Measurements from ENCODE around the gene DIPK1B.

The DIPK1B gene

DNA sequence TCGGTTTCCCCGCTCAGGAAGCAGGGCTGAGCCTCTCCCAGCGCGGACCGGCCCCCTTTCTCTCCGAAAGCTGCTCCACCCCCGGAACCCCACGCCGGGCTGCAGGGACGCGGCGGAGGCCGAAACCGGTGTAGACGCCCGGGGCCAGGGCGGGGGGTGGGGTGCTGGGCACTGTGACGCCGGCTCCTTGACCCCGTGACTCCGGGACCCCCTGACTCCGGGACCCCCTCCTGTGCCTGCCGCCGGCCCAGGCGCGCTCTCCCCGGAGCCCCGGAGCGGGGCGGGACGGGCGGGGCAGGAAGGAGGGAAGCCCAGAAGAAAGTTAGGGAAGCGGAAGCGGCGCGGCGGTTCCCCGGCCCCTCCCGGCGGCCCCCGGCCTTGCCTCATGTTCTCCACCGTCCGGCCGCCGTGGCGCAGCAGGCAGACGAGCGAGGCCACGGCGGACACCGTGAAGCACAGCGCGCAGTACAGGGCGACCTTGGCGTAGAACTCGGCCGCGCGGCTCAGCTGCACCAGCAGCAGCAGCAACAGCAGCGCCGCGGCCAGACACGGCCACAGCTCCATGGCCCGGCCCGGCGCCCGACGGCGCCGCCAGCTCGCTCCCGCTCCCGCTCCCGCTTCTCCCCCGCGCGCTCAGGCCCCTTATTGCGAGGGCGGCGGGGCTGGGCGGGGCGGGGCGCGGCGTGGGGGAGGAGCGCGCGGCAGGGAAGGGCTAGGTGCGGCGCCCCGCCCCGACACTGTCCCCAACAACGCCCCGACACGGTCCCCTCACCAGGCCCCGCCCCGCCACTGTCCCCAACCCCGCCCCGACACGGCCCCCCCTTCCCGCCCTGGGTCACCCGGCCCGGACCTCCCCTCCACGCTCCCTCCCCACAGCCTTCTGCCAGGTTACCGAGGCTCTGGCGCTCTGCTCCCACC lies 25.3 kb upstream of the DIPK1B start, which contains the start of gene AGPAT2:
AGPAT2 (minus strand) TSS at position 664 of the 918 bp plus-strand sequence; CDS start at position 564, 100 bp downstream.
- peak; percentile 80 for DNase-seq (ENCODE audit: low spot score)

DNA sequence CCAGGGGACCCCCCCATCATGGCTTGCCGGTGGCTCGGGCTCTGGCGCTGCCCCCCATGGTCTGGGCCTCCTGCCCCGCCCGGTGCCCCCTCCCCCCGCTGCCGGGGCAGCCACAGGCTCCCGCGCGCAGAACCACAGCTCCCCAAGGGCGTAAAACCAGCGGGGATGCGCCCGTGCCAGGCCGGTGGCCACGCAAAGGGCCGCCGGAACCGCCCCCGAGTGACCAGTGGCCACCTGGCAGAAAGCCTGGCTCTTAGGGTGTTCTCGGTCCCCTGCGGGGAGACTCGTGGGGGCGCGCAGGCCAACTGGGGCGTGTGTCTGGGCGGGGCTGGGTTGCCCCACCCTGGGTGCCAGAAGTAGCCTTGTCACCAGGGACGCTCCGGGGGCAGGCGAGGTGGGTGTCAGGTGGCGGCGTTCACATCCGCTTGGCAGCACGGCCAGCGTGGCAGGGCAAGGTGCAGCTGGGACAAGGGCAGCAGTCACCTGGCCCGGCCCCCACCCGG lies 24.6 kb upstream of the DIPK1B start:
- DNase-seq (ENCODE audit: low spot score), result no peak

DNA sequence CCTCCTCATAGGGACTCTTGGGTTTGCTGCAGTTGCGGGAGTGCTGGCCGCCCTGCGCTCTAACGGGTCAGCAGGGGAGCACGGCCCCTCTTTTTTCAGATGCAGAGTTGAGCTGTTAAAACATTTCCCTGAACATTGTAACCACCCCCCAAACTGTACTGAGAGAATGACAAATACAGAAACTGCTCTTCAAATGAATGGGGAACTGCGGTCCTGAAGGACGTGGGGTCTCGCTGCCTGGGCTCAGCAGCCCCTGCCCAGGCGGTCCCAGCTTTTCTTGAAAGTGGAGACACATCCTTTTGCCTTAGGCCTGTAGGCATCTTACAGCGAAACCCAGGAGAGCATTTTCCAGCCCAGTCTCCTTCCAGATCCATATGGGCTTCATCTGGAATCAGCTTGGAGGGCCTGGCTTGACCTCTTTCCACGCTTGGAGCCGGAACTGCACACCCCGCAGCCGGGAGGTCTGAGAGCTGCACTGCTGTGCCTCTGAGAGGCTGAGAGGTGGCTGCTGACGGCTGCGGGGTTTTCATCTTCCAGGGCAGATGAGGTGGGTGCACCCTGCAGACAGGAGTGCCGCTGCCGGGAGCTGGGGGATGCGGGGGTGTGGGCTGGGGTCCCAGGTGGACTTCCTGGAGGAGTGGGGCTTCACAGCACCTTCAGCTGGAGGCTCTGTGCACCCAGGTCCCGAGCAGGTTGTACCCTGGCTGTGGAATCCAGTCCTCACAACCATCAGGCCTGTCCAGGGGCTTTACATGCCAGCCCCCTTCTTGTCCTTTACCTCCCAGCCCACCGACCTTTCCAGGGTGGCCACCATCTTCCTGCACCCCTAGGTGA lies 23.9 kb upstream of the DIPK1B start:
- DNase-seq (ENCODE audit: low spot score), result no peak

DNA sequence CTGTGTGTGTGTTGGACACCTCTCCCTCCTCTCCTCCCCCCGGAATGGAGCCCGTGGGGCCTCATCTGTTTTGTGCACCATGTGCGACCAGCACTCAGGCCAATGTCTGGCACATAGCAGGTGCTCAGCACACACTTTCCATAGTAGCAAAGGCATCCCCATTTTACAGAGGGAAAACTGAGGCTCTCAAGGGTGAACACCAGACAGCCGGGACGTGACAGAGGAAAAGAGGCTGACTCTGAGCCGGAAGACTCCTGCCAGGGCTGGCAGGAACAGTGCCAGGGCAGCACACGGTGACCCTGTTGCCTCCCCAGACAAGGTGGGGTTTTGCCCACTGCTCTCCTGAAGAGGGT lies 23.3 kb upstream of the DIPK1B start:
- DNase-seq (ENCODE audit: low spot score), result no peak

DNA sequence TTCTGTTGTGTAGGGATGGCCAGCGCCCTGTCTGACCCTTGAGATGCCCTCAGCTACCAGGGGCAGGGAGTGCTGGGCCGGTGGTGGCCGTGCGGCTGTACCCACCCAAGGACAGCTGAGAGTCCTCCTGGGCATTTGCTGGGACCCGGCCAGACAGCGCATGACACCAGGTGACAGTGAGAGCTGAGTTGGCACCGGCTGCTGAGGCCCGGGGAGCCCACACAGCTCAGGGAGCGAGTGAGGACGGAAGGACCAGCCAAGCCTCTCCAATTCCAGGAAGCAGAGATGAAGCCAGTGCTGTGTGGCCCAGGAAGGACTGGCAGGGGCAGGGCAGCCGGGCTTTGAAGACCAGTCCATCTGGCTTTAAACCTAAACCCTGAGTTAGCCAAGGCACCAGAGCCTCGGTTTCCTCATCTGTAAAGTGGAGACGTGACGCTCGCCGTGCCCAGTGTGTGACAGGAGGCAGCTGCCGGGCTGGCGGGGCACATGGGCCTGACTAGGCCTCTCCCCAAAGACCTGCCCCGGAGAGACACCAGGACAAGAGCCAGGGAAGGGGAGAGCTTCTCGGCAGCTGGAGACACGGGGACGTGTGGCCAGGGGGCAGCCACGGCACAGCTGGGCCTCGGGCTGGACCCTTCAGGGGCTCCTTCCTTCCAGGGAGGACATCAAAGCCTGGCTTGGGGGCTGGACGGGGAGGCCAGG lies 22.1 kb upstream of the DIPK1B start:
- DNase-seq (ENCODE audit: low spot score), result no peak

DNA sequence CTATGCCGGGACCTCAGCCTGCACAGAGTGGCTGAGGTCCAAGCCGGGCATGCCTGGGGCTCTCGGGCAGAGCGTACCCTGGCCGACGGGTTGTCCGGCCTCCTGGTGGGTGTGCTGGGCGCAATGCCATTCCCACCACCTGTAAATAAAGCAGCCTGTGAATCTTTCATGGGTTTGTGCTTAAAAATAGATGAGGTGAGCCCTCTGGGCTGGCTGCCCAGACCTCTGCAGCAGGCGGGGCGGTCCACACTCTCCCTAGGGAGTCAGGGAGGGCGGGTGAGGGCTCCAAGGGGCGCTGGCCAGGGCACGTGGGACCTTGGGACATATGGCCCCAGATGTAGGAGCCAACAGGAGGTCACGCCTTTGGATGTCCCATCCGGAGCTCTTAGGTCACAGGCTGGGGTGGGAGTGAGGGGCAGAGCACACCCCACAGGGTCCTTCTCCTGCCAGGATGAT lies 21.5 kb upstream of the DIPK1B start:
- DNase-seq (ENCODE audit: low spot score), result no peak

DNA sequence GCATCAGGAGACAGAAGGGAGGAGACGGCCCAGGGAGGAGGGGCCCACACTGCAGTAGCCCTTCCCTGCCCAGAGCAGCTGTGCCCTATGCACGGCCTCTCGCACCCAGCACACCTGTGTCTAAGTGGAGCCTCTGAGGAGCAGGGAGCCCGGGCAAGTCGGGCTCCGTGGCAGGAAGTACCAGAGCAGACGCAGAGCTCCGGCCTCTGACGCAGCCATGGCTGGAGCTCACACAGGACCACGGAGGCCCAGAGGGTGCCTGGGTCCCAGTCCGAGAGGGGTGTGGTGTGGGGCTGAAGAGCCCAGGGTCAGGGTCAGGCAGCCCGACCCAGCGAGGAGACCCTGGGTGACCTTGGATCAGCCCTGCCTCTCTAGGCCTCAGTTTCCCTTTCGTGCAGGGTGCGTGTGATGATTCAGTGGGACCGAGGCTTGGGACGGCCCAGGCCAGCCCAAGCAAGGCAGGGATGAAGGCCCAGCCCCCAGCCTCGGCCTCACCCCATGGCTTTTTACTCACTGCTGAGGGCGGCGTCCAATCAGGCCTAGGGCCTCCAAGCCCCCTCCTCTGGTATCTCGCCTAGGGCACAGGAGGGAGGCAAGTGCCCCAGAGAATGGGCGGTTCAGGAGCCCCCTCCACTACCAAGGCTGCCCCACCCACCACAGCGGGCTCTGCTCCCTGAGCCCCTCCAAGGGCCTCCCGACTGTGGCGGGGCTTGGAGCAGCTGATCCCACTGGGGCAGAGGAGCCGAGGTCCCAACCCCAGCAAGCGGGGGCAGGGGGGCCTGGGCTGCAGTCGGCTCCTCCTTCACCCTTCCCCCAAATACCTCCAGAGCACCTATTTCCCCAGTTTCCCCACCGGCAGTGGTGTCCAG lies 20.8 kb upstream of the DIPK1B start:
- DNase-seq (ENCODE audit: low spot score), result no peak

DNA sequence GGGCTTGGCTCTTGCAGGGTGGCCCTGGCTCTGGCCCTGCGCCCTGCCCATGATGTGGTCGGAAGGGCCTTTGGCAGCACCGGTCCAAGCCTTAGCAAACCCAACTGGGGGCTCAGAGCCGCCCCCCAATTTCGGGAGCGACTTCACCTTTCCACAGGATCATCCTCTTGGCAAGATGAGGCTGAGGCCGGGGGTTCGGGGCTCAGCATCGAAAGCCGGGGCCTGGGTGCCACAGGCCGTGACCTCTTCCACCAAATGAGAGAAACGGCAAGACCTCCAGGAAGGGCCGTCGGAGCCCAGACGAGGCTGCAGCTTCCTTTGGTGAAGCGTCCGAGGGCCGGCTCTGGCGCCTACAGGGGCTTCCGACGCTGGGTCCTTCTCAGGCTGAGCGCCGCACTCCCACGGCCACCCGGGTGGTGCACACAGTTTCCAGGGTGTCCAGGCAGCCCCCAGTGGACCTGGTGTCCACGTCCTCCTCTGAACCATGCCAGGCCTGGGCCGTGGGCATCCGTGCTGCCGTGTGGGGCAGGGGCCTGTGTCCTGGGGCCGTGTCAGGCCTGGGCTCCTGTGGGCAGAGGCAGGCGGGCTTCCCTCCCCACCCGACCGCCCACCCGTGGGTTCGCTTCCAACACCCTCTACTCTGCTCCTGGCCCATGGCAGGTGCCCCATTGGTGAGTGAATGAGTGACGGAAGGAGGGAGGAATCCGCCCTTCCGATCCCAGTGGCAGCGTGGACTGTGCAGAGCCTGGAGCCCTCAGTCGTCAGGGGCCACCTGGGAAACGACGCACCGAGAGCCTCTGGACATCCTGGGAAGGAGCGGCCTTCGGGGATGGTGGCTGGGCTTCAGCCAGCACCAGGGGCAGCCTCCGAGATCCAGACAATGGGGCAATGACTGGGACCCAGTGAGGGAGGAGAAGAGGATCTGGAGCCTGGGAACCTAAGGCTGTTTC lies 19.9 kb upstream of the DIPK1B start:
- no peak for DNase-seq (ENCODE audit: low spot score)

DNA sequence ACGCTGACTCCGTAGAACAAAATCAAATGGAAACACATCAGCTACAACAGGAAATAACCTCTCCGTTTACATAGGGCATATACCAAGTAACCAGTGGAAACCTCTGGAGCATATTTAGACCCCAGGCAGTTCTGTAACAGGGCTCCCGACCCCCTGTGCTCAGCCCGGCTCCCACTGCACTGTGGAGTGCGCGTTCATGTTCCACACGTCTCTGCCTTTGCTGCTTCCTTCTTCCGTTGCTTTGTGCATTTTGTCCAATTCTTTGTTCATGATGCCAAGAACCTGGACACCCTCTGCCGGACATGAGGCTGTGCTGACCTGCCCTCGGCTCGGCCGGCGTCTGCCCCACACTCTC lies 19.3 kb upstream of the DIPK1B start:
- DNase-seq (ENCODE audit: low spot score), result no peak

DNA sequence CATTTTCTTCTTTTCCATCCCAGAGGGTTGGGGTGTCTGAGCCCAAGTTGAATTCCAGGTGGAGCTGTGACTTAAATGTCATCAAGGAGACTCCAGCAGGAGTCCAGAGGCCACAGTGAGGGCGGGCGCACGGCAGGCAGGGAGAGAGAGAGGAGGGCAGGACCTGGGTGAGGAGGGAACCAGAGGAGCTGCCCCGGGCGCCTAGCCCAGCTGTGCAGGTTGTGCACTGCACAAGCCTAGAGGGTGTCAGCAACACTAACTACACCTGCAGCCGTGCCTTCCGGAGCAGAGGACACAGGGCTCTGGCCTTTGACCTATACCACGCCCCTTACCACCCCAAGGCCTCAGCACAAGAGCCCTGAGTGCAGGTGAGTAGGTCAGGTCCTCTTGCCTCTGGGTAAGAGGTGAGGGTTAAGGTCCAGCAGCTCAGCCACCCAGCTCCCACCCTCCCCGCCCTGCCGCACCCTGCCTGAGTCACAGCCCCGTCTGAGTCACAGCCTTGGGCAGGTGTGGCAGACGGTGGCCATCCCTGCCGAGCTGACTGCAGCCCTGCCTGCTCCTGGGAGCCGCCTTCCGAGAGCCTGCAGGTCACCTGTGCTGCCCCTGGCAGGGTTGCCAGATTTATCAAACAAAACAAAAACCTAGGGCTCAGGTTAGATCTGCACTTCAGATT lies 18.7 kb upstream of the DIPK1B start:
- DNase-seq (ENCODE audit: low spot score), result peak; percentile 53

DNA sequence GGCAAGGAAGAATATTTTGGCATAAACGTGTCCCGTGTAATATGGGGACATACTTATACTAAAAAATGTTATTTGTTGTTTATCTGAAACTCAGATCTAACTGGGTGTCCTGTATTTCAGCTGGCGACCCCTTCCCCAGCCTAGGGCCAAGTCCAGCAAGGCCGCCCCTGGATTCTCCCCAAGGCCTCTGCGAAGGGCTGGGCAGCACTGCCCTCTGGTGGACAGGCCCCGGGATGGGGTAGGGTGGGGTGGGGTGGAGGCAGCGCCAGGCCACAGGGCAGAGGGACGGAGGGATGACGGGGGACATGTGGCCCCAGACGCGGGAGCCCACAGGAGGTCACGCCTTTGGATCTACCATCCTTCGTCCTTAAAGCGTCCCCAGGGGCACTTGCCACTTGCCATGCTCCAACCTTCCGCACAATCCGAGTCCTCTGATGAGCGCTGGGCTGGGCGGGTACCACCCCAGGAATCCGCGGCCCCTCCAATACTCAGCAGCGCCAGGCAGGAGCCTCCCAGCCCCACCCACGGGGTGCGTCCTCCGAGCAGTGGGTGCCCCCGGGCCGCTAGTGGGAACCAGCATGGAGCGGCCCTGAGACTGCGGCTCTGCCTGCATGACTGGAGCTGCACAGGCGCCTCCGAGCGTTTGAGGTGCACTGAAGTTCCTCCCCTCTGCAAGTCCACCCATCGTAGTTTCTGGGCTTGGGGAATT lies 18.1 kb upstream of the DIPK1B start:
- DNase-seq (ENCODE audit: low spot score), result peak; percentile 85

DNA sequence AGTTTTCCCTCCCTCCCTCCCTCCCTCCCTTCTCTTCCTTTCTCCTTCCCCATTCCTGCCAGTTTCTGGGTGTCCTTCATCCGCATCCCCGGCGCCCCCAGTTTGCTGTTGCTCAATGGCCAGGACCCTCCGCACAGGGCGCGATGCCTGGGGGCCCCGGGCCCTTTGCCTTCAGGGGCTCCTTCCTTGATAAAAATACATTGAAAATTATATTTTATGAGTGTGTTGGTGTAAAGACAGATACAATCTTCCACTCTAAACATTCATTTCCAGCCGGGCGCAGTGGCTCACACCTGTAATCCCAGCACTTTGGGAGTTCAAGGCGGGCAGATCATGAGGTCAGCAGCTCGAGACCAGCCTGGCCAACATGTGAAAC lies 17.5 kb upstream of the DIPK1B start:
- DNase-seq (ENCODE audit: low spot score), result no peak

DNA sequence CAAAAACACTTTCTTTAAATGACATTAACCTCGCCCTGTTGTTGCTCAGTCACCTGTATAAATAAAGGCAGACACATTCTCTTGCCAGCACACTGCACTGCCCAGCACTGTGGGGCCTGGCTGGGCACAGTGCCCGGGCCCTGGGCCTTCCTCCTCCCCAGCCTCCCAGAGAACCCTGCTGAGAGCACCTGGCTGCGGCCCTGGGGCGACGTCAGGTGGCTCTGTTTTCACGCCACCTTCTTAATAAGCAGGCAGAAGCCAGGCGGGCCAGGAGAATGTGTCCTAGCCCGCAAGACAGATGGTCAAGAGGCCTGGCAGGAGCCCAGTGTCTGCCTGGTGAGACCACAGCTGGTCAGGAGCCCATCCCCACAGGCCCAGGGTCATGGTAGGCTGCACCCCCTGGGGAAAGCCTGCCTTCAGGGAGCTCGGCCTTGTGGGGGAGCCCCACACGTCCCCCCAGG lies 16.9 kb upstream of the DIPK1B start:
- DNase-seq (ENCODE audit: low spot score), result no peak

DNA sequence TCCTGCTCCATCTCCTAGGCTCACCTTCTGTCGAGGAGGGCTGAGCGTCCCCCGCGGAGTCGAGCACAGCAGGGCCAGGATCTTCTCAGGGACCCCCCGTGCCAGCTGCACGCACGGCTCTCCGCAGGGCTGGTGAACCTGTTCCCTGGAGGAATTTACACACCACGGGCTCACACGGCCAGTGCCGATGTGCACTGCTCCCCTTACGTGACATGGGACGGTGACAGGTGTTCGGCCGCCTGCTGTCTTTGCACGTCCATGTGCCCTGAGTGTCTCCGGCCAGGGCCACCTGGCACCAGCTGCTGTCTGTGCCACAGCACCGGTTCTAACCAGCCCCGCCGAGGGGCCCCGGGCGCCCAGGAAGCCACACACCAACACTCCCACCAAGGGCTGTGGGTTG lies 16.4 kb upstream of the DIPK1B start:
- DNase-seq (ENCODE audit: low spot score), result no peak

DNA sequence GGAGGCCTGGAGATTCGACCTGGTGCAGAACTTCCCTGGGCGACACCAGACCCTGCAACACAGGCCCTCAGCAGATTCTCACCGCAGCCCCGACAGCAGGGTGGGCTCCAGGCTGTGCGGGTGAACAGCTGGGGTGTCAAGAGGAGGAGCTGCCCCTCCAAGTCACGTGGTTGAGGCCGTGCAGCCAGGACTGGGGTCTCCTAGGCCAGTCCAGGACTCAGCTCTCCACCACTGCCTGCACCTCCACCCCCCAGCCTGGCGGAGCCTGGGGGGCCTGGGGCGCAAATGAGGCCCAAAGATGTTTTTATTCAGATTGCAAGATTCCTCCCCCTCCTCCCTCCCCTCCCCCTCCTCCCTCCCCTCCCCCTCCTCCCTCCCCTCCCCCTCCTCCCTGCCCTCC lies 15.9 kb upstream of the DIPK1B start:
- no peak for DNase-seq (ENCODE audit: low spot score)

DNA sequence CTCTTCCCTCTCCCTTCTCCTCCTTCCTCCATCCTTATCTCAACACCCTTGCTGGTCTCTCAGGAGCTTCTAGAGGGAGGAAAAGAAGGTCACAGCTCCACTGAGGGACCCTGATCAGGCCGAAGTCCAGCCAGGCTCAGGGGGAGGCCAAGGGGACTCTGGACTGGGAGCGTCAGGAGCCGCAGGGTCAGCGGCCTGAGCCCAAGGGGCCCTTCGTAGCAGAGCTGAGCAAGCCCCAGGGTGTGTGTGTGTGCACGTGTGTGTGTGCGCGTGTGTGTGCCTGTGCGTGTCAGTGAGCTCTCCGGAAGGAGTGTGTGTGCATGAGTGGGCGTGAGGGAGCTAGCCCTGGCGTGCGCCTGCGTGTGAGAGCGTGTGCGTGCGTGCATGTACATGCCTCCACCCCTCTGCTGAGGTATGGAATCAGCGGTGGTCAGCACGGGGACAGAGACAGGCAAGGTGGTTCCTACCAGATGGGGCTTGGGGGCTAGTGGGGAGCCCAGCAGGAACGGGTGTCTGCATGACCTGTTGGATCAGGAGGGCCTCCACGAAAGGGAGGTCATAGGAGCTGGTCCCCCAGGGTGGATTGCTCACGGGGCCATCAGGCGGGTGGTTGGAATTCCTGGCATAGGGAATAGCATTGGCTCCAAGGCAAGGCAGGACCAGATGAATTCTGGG lies 15.1 kb upstream of the DIPK1B start:
- peak; percentile 79 for DNase-seq (ENCODE audit: low spot score)

DNA sequence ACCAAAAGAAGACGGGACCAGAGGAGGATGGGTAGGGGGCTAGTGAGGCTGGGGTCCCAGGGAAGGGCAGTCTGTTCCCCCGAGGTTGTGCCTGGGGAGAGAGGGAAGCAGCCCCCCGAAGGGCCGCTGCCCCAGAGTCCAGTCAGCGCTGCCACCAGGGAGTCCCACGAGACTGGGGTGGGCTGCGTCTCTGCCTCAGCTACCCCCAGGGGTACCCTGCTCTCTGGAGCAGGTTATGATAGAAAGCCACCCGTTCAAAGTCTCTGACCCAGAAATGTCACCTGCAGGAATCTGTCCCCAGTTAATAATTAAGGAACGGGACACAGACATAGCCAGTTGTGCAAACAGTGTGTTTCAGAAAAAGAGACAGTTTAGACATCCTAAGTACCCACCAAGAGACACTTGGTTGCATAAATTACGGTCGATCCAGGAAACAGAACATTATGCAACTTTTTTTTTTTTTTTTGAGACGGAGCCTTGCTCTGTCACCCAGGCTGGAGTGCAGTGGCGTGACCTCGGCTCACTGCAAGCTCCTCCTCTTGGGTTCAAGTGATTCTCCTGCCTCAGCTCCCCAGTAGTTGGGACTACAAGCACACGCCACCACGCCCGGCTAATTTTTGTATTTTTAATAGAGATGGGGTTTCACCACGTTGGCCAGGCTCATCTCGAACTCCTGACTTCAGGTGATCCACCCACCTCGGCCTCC lies 14.4 kb upstream of the DIPK1B start:
- DNase-seq (ENCODE audit: low spot score), result no peak
